NCI-H69 (cell line): ENCODE data around the gene KCNN3.
"Not testable (repeated sequence)": the region's sequence is repeated elsewhere in the genome, so short reads cannot be mapped to it uniquely, and the experiment has no call there.

Experiments
- DNase-seq: peaks from one replicate; lab custom pipeline; 2025; lab: John Stamatoyannopoulos, UW

KCNN3 gene

GRCh38 chr1:154870115-154870571 lies at the start of gene KCNN3:
TSS of gene KCNN3 (minus strand) at chr1:154870281. CDS start at chr1:154869964, 317 bp downstream.
- peak; percentile 97 for DNase-seq

GRCh38 chr1:154913273-154913672 lies 43.2 kb upstream of the KCNN3 start:
- DNase-seq: peak; percentile 55

GRCh38 chr1:154912755-154913154 lies 42.7 kb upstream of the KCNN3 start:
- no peak for DNase-seq

- no peak for DNase-seq
Observed at GRCh38 chr1:154911691-154912550, 41.8 kb upstream of the KCNN3 start.

GRCh38 chr1:154910851-154911250 lies 40.8 kb upstream of the KCNN3 start:
- peak; percentile 63 for DNase-seq

- DNase-seq: no peak
Observed at GRCh38 chr1:154908937-154909336, 38.9 kb upstream of the KCNN3 start.

GRCh38 chr1:154908129-154908528 lies 38.0 kb upstream of the KCNN3 start:
- DNase-seq: not testable (repeated sequence)

- DNase-seq: peak; percentile 28
Observed at GRCh38 chr1:154906621-154907081, 36.6 kb upstream of the KCNN3 start.

- DNase-seq: no peak
Observed at GRCh38 chr1:154902938-154903566, 33.0 kb upstream of the KCNN3 start.

GRCh38 chr1:154901591-154901990 lies 31.5 kb upstream of the KCNN3 start:
- DNase-seq: no peak

GRCh38 chr1:154899041-154899440 lies 29.0 kb upstream of the KCNN3 start:
- no peak for DNase-seq

GRCh38 chr1:154896771-154897286 lies 26.7 kb upstream of the KCNN3 start:
- no peak for DNase-seq

- no peak for DNase-seq
Observed at GRCh38 chr1:154895798-154896197, 25.7 kb upstream of the KCNN3 start.

GRCh38 chr1:154891452-154891851 lies 21.4 kb upstream of the KCNN3 start:
- DNase-seq: no peak

GRCh38 chr1:154888757-154889156 lies 18.7 kb upstream of the KCNN3 start:
- no peak for DNase-seq

GRCh38 chr1:154886281-154887015 lies 16.4 kb upstream of the KCNN3 start:
- no peak for DNase-seq

- no peak for DNase-seq
Observed at GRCh38 chr1:154884869-154885701, 15.0 kb upstream of the KCNN3 start.

GRCh38 chr1:154883919-154884868 lies 14.1 kb upstream of the KCNN3 start:
- no peak for DNase-seq

- no peak for DNase-seq
Observed at GRCh38 chr1:154881820-154882535, 11.9 kb upstream of the KCNN3 start.
